ENCODE data around the gene TRIM7. TPM values are rescaled to one million over a fixed set of nuclear protein-coding genes. Genes with fewer than 3 reads are reported as not detected.

The TRIM7 gene
- 1 to 10 TPM in 1 of 6 experiments, under 1 TPM in 4, not detected in 1; 0.07 to 1.4 (median 0.26) TPM for total RNA-seq
- long read RNA-seq, result 0 reads

GRCh38 chr5:181204826-181205760 lies at the start of gene TRIM7:
Gene TRIM7 (minus strand): TSS chr5:181205196. CDS start chr5:181205110, 86 bp downstream.
- ATAC-seq (peak; percentile 4 to 34 (median 19)), DNase-seq (peak in 1 of 3 donors; percentile 62)
- no peaks in the 10 kb centered on the region for H3K36me3 ChIP-seq
- peak within 1 kb of the TSS; percentile 38 to 54 (median 43) for H3K4me3 ChIP-seq
- intact Hi-C loops (cut with DNase I), result no loop called here
- H3K27ac ChIP-seq, result no peak within 1 kb of the TSS
- 4% methylated on average over 12 of the region's 94 CpGs for WGBS (ENCODE audit: insufficient coverage, low coverage, low lambda C conversion rate, missing lambda C conversion rate)
- peaks cover 0 to 30% (median 9%) of the 10 kb centered on the region in 4 donors for H3K4me1 ChIP-seq
- TF ChIP-seq CTCF (IDR thresholded peaks at IDR 0.05) (no peak), POLR2A (IDR thresholded peaks at IDR 0.05) (no peak)
- H3K9me3 ChIP-seq, result no peaks in the 10 kb centered on the region
- no peaks in the 10 kb centered on the region for H3K27me3 ChIP-seq

- Histone ChIP-seq H3K27me3 (no peaks in the 10 kb centered on the region), H3K27ac (no peak overlapping the region), H3K4me1 (peaks cover 0 to 33% (median 8%) of the 10 kb centered on the region in 4 donors), H3K4me3 (peak overlapping the region in 2 of 3 donors; percentile 23 to 93), H3K9me3 (no peaks in the 10 kb centered on the region), H3K36me3 (no peaks in the 10 kb centered on the region)
- TF ChIP-seq CTCF (IDR thresholded peaks at IDR 0.05) (no peak), POLR2A (IDR thresholded peaks at IDR 0.05) (no peak)
- intact Hi-C loops (cut with DNase I), result no loop called here
- no peak for DNase-seq
- 93% methylated on average over 3 of the region's 4 CpGs for WGBS (ENCODE audit: insufficient coverage, low coverage, low lambda C conversion rate, missing lambda C conversion rate)
- ATAC-seq, result no peak
These were observed 43.3 kb upstream of the TRIM7 start for GRCh38 chr5:181248277-181248676.

GRCh38 chr5:181246276-181247049 lies 41.5 kb upstream of the TRIM7 start:
- peaks cover 0 to 43% (median 13%) of the 10 kb centered on the region in 4 donors for H3K4me1 ChIP-seq
- ATAC-seq (peak; percentile 78 to 86 (median 80)), DNase-seq (peak; percentile 92)
- intact Hi-C loops (cut with DNase I), result no loop called here
- 2% methylated on average over 39 of the region's 55 CpGs for WGBS (ENCODE audit: insufficient coverage, low coverage, low lambda C conversion rate, missing lambda C conversion rate)
- peak overlapping the region; percentile 86 to 94 (median 93) for H3K4me3 ChIP-seq
- H3K27ac ChIP-seq, result peak overlapping the region; percentile 73 to 84 (median 83)
- peaks cover 0 to 7% (median 7%) of the 10 kb centered on the region in 4 donors for H3K36me3 ChIP-seq
- TF ChIP-seq POLR2A (IDR thresholded peaks at IDR 0.05) (peak; percentile 66), CTCF (IDR thresholded peaks at IDR 0.05) (no peak)
- no peaks in the 10 kb centered on the region for H3K9me3 ChIP-seq
- no peaks in the 10 kb centered on the region for H3K27me3 ChIP-seq

- Histone ChIP-seq H3K9me3 (no peaks in the 10 kb centered on the region), H3K4me1 (peaks cover 0 to 48% (median 13%) of the 10 kb centered on the region in 4 donors), H3K27ac (peak overlapping the region; percentile 73 to 84 (median 83)), H3K27me3 (no peaks in the 10 kb centered on the region), H3K36me3 (peaks cover 4 to 15% (median 11%) of the 10 kb centered on the region in 4 donors), H3K4me3 (peak overlapping the region; percentile 86 to 94 (median 93))
- ATAC-seq (peak in 1 of 4 donors; percentile 1), DNase-seq (peak in 1 of 3 donors; percentile 66)
- intact Hi-C loops (cut with DNase I), result no loop called here
- TF ChIP-seq POLR2A (IDR thresholded peaks at IDR 0.05) (no peak), CTCF (IDR thresholded peaks at IDR 0.05) (no peak)
- 22% methylated on average over 29 of the region's 34 CpGs for WGBS (ENCODE audit: insufficient coverage, low coverage, low lambda C conversion rate, missing lambda C conversion rate)
These were observed 40.7 kb upstream of the TRIM7 start for GRCh38 chr5:181245427-181246275.
